DND-41 (cell line): ENCODE data around the gene ERC2.
"Not testable (repeated sequence)": the region's sequence is repeated elsewhere in the genome, so short reads cannot be mapped to it uniquely, and the experiment has no call there.

Source experiments
- ATAC-seq: fragments of 200-7000 bp; cut with Tn5 transposase; 3 replicates; pipeline ENCODE4 v1.9.1; 2021; ENCODE audit warnings: low read depth; ENCODE audit not compliant: insufficient read depth
- DNase-seq: peaks from one replicate; pipeline ENCODE4 v3.0.0-alpha.2; 2020
- H2AFZ ChIP-seq: 2 replicates; pipeline ENCODE4 v1.6.0; 2012; ENCODE audit warnings: low read depth, low read length
- H3K27ac ChIP-seq: 2 replicates; pipeline ENCODE4 v1.5.1; 2012; ENCODE audit warnings: low read length, inconsistent platforms
- H3K27me3 ChIP-seq: fragments of 200-600 bp; sonication (generic); 2 replicates; pipeline ENCODE4 v1.6.0; 2012; ENCODE audit warnings: low read length, mild to moderate bottlenecking, inconsistent platforms; ENCODE audit not compliant: insufficient read depth, poor library complexity
- H3K36me3 ChIP-seq: 2 replicates; pipeline ENCODE4 v1.5.1; 2012; ENCODE audit warnings: low read length, inconsistent platforms; ENCODE audit not compliant: insufficient read depth
- H3K4me1 ChIP-seq: 2 replicates; pipeline ENCODE4 v1.5.1; 2012; ENCODE audit warnings: mild to moderate bottlenecking, low read length; ENCODE audit not compliant: insufficient read depth
- H3K4me2 ChIP-seq: 2 replicates; pipeline ENCODE4 v1.6.0; 2012; ENCODE audit warnings: mild to moderate bottlenecking, moderate library complexity, low read length, inconsistent platforms; ENCODE audit not compliant: insufficient read depth
- H3K4me3 ChIP-seq, 2 experiments: fragments of 200-600 bp in 1 of 2; shearing (Covaris generic) in 1 of 2; 2 replicates each; pipeline ENCODE4 v1.5.1; 2012 to 2016; ENCODE audit warnings: inconsistent platforms in 2 of 2, low read length in 2 of 2, mild to moderate bottlenecking in 2 of 2, low read depth in 1 of 2, moderate library complexity in 1 of 2
- H3K79me2 ChIP-seq: 2 replicates; pipeline ENCODE4 v1.6.0; 2012; ENCODE audit warnings: low read length, inconsistent platforms; ENCODE audit not compliant: insufficient read depth
- H3K9ac ChIP-seq: 2 replicates; pipeline ENCODE4 v1.6.0; 2012; ENCODE audit warnings: low read depth, mild to moderate bottlenecking, inconsistent platforms, low read length, moderate library complexity
- H3K9me3 ChIP-seq: 2 replicates; pipeline ENCODE4 v1.5.1; 2012; ENCODE audit warnings: low read length, moderate library complexity, mild to moderate bottlenecking, inconsistent platforms; ENCODE audit not compliant: insufficient read depth, severe bottlenecking
- H4K20me1 ChIP-seq: 2 replicates; pipeline ENCODE4 v1.6.0; 2012; ENCODE audit warnings: low read length; ENCODE audit not compliant: insufficient read depth
- CTCF ChIP-seq: IDR thresholded peaks from 2 replicates; pipeline ENCODE4 v1.5.1; 2012; ENCODE audit warnings: borderline replicate concordance, low read length, moderate library complexity, mild to moderate bottlenecking; ENCODE audit not compliant: poor library complexity, severe bottlenecking; ENCODE audit errors: extremely low read depth
- EZH2 ChIP-seq: IDR thresholded peaks from 3 replicates; pipeline ENCODE4 v1.6.1; 2012; ENCODE audit warnings: borderline replicate concordance, low read depth, mild to moderate bottlenecking, moderate library complexity, low read length, inconsistent platforms; ENCODE audit not compliant: severe bottlenecking

The ERC2 gene

GRCh38 chr3:56023546-56023945, 444.7 kb downstream of the ERC2 start:
- no peak for TF ChIP-seq CTCF
- TF ChIP-seq EZH2, result no peak
- Histone ChIP-seq H3K79me2 (no peaks in the 10 kb centered on the region), H3K4me1 (no peaks in the 10 kb centered on the region), H2AFZ (no peak overlapping the region), H3K4me2 (no peak overlapping the region), H3K36me3 (no peaks in the 10 kb centered on the region), H3K27me3 (peaks cover 5% of the 10 kb centered on the region), H4K20me1 (no peaks in the 10 kb centered on the region), H3K9ac (no peak overlapping the region), H3K9me3 (no peaks in the 10 kb centered on the region), H3K4me3 (no peak overlapping the region), H3K27ac (no peak overlapping the region)
- no peak for DNase-seq
- no peak for ATAC-seq

GRCh38 chr3:56022619-56023018, 445.6 kb downstream of the ERC2 start:
- no peak for ATAC-seq
- no peaks in the 10 kb centered on the region for H3K4me1 ChIP-seq

GRCh38 chr3:56019490-56020146, 448.6 kb downstream of the ERC2 start:
- Histone ChIP-seq H2AFZ (no peak overlapping the region), H4K20me1 (no peaks in the 10 kb centered on the region), H3K79me2 (no peaks in the 10 kb centered on the region), H3K9me3 (no peaks in the 10 kb centered on the region), H3K4me2 (no peak overlapping the region), H3K27ac (no peak overlapping the region), H3K36me3 (no peaks in the 10 kb centered on the region), H3K9ac (no peak overlapping the region), H3K4me3 (no peak overlapping the region), H3K27me3 (no peaks in the 10 kb centered on the region), H3K4me1 (no peaks in the 10 kb centered on the region)
- no peak for ATAC-seq
- no peak for DNase-seq
- no peak for TF ChIP-seq CTCF
- no peak for TF ChIP-seq EZH2

More at GRCh38 chr3:56022619-56023018, 445.6 kb downstream of the ERC2 start:
- Histone ChIP-seq H3K9me3 (no peaks in the 10 kb centered on the region), H3K79me2 (no peaks in the 10 kb centered on the region), H3K4me2 (no peak overlapping the region), H2AFZ (no peak overlapping the region), H3K9ac (no peak overlapping the region), H3K27ac (no peak overlapping the region), H3K27me3 (no peaks in the 10 kb centered on the region), H3K4me3 (no peak overlapping the region), H3K36me3 (no peaks in the 10 kb centered on the region), H4K20me1 (no peaks in the 10 kb centered on the region)
- no peak for DNase-seq
- TF ChIP-seq CTCF (no peak), EZH2 (no peak)

GRCh38 chr3:56015374-56015773, 452.9 kb downstream of the ERC2 start:
- not testable (repeated sequence) for H3K4me1 ChIP-seq, H3K9me3 ChIP-seq, H2AFZ ChIP-seq, H4K20me1 ChIP-seq, H3K4me3 ChIP-seq, H3K36me3 ChIP-seq, H3K27me3 ChIP-seq, H3K79me2 ChIP-seq, H3K9ac ChIP-seq, ATAC-seq, H3K27ac ChIP-seq, DNase-seq, H3K4me2 ChIP-seq
